Measurements from ENCODE around the gene TBX21.

DNA sequence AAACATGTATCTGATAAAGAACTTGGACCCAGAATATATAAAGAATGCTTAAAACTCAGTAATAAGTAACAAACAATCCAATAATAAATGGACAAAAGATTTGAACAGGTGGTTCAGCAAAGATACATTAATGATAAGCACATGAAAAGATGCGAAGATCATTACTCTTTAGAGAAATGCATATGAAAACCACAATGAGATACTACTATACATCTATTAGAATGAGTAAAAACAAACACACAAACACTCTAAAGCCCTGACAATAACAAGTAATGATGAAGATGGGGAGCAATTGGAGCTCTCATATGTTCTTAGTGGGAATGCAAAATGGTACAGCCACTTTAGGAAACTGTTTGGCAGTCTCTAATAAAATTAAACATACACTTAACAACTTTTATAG lies 59.4 kb downstream of the TBX21 start:
- TF ChIP-seq, protein P1, sequence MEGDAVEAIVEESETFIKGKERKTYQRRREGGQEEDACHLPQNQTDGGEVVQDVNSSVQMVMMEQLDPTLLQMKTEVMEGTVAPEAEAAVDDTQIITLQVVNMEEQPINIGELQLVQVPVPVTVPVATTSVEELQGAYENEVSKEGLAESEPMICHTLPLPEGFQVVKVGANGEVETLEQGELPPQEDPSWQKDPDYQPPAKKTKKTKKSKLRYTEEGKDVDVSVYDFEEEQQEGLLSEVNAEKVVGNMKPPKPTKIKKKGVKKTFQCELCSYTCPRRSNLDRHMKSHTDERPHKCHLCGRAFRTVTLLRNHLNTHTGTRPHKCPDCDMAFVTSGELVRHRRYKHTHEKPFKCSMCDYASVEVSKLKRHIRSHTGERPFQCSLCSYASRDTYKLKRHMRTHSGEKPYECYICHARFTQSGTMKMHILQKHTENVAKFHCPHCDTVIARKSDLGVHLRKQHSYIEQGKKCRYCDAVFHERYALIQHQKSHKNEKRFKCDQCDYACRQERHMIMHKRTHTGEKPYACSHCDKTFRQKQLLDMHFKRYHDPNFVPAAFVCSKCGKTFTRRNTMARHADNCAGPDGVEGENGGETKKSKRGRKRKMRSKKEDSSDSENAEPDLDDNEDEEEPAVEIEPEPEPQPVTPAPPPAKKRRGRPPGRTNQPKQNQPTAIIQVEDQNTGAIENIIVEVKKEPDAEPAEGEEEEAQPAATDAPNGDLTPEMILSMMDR (IDR thresholded peaks at IDR 0.05; ENCODE audit: borderline replicate concordance, extremely low read depth, low read length, poor library complexity, severe bottlenecking): no peak
- no peak for TF ChIP-seq EZH2 (IDR thresholded peaks at IDR 0.05; ENCODE audit: borderline replicate concordance, low read depth, low read length, severe bottlenecking)

All from DND-41 (cell line).